ENCODE results near the gene SPSB4.

SPSB4 gene

GRCh38 chr3:141055536-141056445 lies 4.6 kb downstream of the SPSB4 start:
- no peak for DNase-seq

DNA sequence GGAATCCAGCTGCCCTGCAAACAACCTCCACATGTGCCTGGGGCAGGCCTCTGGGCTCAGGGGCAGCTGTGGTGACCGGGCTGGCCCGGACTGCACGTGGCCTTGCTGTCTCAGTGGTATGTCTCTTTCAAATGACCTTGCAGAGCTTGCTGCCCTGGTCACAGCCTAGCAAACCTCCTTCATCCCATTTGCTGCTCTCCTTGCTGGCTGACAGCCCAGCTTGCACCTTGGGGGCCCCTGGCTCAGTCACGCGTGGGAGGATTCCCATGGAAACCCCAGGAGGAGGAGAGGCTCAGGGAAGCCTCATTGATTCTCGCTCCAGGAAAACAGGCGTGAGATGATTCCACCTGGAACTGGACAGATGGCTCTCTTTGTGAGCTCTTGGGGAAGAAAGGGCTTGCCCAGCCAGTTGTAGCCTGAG lies 5.6 kb downstream of the SPSB4 start:
- no peak for DNase-seq

DNA sequence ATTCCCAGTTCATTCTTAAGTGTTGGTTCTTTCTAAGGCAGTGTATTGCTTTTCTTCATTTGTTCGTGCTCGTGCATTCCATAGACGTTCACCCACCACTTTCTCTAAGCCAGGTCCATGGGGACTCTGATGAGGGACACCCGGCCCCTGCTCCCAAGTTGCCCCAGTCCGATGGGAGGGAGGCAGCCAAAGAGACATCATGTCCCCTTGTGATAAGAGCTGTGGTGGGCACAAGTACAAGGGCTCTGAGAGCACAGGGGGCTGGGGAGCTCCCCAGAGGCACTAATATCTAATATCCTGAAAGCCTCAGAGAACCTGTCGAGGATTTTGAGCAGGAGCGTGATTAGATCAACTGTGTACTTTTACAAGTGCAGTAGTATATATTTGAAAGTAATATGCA lies 6.3 kb downstream of the SPSB4 start:
- no peak for DNase-seq

DNA sequence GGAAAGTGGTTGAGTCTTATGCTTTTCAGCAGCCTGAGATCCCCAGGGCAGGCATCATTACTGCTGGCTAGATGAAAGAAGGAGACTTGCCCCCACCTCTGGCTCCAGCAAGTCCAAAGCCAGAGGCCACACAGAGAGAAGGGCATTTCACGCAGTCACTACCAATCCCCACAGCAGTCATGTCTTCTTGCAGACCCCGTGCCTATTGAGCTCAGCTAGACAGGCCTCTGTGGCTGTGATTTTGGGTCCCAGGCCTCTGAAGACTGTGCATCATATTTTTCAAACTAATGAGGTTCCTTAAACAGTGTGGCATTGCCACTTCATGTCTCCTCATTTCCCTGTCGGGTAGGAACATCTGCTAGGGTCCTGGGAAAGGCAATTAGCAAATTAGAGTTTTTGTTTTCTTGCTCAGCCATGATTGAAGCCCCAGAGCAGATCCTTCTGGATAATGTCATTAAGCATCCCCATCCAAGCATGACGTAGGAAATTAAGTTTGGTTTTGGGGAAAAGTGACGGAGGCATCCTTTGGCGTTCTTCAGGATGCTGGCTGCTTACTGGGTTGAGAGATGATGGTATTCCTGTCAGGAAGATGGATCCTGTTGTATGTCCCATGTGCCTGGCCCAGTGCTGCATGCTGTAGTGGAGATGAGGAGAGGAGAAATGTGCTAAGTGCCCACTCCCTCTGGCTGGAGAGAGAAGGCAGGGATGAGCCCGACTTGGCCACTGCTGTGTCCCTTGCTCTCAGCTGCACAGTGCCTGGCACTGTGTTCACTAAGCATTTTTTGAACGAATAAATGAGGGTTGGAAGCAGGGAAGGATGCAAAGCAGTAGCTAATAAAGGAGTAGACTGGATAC lies 7.0 kb downstream of the SPSB4 start:
- no peak for DNase-seq

- no peak for DNase-seq
Measured at GRCh38 chr3:141058996-141059395, 7.8 kb downstream of the SPSB4 start.

DNA sequence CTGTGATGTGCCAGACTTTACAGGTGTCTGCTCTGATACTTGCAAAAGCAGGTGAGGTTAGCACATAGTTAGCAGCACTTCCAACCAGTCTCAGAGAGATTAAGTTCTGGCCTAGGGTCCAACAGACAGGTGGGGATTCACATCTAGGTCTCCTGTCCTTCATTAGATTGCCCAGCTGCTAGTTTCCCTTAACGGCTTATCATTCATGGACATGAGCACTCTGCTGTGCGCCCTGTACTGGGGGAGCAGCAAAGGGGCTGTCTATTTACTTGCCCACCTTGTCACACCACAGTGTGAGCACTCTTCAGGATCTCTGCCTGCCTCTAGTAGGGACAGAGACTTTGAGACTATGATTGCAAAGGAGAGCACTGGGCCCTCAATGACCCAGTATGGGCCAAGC lies 8.7 kb downstream of the SPSB4 start:
- no peak for DNase-seq

GRCh38 chr3:141060327-141060726 lies 9.2 kb downstream of the SPSB4 start:
- no peak for DNase-seq

DNA sequence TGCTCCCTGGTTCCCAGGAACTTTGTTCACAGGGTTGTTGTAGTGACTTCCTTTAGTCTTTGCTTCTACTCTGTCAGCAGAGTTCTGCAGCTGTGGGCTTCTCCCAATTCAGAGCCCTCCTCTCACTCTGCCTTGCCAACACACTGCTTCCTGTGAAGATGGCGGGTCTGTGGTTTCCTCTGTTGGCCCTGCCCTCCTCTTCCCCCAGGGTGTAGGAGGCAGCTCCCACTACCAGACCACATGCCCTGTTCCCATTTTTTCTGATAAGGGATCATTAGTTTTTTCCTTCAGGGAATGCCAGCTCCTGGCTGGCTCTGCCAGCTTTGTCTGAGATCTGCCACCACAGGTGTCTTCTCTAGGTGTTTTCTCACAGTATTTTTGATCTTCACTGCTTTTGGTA lies 12.7 kb downstream of the SPSB4 start:
- no peak for DNase-seq

GRCh38 chr3:141064255-141064926 lies 13.2 kb downstream of the SPSB4 start:
- no peak for DNase-seq

DNA sequence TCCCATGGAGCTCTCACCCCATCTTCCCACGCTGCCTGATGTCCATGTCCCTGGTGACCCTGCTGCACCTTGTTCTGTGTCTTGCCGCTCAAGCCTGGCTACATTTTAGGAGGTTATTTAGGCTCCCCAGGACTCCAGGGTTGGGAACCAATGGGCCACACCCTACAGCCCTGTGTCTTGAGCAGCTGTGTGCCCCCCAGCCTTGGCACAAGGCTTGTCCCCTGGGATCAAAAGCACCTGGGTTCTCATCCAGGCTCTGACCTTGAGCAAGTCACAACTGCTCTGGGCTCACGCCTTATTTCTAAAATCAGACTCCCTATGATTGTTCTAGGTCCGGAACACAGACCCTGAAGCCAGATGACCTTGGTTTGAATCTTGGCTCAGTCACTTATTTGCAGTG lies 14.1 kb downstream of the SPSB4 start:
- no peak for DNase-seq

DNA sequence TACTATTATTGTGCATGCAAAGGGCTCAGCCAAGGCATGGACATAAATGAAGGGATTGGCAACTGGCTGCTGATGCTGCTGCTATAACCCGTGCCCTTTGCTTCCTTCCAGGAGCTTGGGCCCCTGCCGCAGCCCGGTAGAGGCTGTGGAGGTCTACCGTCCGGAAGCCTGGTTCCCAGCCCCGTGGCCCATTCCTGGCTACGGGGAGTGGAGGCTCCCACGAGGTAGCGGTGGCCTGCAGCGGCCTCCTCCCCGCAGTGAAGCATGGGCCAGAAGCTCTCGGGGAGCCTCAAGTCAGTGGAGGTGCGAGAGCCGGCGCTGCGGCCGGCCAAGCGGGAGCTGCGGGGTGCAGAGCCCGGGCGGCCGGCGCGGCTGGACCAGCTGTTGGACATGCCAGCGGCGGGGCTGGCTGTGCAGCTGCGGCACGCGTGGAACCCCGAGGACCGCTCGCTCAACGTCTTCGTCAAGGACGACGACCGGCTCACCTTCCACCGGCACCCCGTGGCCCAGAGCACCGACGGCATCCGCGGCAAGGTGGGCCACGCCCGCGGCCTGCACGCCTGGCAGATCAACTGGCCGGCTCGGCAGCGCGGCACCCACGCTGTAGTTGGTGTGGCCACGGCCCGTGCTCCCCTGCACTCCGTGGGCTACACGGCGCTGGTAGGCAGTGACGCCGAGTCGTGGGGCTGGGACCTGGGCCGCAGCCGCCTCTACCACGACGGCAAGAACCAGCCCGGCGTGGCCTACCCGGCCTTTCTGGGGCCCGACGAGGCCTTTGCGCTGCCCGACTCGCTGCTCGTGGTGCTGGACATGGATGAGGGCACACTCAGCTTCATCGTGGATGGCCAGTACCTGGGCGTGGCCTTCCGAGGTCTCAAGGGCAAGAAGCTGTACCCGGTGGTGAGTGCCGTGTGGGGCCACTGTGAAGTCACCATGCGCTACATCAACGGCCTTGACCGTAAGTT lies 15.0 kb downstream of the SPSB4 start:
- DNase-seq = no peak

DNA sequence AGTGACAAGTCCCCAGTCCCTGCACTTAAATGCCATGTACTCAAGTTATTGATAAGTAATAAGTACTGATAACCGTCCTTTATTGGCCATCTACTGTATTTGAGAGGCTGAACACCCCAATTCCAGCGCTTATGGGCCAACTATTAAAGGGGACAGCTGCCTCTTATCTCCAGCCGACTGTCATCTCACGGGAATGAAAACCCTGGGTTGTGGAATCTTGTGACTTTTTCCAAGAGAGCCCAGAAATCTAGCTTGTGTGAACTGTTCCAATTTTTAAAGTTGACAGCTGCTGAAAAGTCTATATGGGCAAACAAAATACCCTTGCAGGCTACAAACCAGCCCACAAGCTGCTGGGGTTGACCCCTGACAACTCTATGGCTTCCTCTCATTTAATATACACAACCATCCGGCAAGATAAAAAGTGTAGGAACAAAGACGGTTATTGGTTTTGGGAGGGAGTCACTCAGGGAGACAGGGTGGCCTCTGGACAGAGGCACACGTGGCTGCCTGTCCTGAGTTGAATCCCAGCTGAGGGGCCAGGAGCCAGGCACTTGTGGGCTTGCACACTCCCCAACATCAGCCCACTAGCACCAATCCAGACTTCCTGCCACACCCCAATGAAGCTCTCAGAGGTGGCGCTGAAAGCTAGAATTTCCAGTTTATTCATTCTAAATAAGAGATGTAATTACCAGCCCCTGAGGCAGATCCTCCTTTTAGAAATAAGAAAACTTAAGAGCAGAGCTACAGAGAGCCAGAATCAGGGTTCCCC lies 16.2 kb downstream of the SPSB4 start:
- DNase-seq = no peak

GRCh38 chr3:141070229-141070628 lies 19.1 kb downstream of the SPSB4 start:
- no peak for DNase-seq

DNA sequence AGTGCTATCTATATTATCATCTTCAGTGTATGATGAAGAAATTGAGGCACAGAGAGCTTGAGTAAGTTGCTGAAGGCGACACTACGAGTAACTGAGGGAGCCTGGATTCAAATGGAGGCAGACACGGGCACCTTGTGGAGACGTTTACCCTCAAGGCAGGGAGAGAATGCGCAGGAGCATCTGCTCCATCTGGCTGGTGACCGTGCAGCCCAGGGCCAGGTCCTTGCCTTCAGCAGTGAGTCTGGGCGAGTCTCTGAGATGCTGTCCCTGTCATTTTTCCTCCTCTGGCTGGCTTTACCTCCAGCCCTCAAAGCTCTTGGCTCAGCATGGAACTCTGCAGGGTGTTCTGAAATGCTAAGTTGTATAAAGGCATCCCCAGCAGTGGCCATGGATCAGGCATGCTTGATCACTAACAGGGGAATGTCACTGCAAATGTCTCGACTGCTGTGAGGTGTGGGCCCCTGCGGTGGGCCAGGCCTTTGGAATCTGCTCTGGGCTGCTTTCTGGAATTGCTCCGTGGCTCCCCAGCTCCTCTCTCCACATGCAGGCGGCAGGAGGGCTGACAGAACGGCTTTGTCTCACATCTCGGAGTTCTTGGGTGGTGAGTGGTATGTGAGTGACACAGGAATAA lies 19.7 kb downstream of the SPSB4 start:
- no peak for DNase-seq

- DNase-seq = no peak
Measured at GRCh38 chr3:141071681-141072260, 20.6 kb downstream of the SPSB4 start.

DNA sequence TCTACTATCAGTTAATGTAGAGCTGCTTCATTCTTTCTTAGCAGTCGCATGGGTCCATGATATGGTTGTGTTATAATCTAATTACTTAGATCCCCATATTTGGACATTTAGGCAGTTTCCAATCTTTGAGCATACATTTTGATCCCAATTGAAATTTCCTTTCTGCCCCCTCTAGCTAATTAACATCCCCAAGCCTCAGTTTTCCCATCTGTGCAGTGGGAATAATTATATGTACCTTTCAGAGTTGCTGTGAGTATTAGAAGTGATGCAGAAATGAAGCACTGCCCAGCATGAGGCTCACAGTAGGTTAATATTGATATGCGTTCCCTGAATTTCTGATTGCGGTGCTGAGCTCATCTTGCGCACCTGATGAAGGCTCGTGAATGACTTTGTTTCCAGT lies 21.8 kb downstream of the SPSB4 start:
- no peak for DNase-seq

DNA sequence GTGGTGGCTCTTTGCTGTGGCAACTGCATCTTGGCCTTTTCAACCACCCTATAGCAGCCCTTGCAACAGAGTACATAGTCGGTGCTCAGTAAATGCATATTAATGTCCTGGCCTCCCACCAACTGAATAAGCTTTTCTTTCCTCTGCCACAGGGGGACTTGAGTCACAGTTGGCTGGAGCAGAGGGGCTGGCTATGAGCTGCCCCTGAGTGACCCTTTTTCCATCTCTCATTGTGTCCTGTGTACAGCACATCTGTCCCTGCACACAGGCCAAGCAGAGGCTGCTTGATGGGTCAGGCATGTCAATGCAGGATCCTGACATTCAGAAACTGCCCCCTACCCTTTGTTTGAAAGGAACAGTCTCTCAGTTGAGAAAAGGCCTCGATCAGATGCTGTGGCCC lies 22.4 kb downstream of the SPSB4 start:
- DNase-seq = no peak

DNA sequence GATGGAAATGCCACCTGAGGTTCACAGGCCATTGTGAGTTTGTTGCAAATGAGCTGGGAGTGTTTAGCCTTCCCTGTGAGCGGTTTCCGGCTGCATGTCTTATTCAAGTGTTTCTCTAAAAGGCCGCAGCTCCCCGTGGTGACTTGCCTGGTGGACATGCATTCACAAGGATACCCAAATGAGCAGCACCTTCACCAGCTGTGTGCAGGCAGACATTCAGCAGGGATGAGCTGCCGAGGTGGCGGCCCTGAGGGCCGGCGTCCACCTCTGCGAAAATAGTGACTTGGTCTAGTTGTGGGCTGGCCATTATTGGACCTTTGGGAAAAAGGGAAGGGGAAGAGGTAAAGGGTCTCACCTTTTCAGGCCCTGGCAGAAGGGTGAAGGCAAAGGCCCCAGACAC lies 23.4 kb downstream of the SPSB4 start:
- no peak for DNase-seq

- DNase-seq = no peak
Measured at GRCh38 chr3:141076036-141076773, 25.1 kb downstream of the SPSB4 start.
